Brain pericyte (primary cell): ENCODE measurements around the gene MEAK7.

Experiments
- DNase-seq: peaks from one replicate; pipeline ENCODE4 v3.0.0-alpha.2; 2012; ENCODE audit warnings: low read depth, low spot score

MEAK7 gene

GRCh38 chr16:84513123-84513522 is 8.7 kb upstream of the MEAK7 start:
- DNase-seq = no peak

DNA sequence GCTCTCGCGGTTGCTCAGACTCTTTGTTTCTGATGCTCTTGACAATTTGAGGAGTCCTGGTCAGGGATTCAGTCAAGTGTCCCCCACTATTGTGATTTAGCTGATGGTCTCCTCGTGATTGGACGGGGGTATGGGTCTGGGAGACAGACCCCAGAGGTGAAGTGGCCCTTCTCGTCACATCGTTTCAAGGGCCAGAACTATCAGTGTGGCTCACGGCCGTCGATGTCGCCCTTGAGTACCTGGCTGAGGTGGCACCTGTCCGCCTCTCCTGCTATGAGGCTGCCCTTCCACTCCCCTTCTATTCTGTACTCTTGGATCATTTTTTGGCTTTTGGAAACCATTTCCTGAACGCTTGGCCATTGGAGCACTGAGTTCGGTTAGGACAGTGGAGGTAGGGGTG is 7.4 kb upstream of the MEAK7 start:
- no peak for DNase-seq

DNA sequence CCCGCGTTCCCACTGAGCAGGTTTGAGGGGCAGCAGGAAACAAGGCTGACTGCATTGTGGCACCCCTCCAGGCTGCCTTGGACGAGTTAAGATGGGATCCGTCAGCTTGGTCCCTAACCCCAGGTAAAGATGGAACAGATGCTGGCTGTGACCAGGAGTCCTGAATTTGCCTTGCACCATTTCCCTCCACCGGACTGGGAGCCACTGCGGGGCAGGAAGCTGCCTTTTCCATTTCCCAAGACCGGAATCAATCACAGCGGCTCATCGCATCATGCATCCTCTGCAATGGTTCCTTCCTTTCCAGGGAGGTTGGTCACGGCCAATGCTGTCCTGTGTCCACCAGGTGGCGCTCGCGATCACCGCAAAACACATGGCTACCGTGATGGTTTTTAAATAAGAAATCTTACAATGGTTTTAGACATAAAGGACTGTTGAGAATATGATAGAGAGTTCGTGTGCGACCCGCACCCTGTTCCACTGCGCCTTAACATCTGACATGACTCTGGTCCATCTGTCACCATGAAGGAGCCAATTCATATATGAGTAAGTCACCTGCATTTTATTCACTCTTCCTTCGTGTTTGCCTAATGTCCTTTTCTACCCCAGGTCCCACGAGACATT is 6.8 kb upstream of the MEAK7 start:
- peak; percentile 83 for DNase-seq

DNA sequence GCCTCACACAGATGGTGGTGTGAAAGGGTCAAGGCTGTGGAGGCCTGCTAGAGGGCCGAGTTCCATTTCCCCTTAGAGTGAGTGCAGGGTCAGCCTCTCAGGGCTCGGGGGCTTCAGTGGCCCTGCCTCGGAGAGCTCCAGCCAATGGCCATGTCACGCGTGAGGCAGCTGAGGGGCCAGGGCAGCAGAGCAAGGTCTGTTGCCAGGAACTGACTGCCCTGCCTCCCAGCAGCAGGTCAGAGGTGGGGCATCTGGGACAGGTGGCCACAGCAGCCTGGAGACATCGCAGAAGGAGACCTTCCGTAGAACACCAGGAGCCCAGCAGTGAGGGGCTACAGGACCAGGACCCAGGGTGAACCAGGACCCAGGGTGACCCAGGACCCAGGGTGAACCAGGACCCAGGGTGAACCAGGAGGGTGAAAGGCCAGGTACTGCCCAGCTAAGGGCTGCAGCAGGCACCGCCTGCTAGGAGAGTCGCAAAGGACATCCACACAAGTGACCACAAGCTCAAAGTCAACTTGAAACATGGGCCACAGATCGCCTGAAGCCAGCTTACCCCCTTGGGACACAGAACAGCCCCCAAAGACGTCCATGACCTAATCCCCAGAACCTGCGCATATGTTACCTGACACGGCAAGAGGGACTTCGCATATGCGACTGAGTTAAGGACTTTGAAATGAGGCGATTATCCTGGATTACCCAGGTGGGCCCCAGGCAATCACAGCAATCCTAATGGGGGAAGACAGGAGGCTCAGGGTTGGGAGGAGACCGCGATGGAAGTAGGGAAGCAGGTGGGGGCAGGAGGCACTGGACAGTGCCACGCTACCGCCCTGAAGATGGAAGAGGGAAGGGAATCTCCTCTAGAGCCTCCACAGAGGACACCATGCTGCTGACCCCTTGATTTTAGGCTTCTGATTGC is 4.8 kb upstream of the MEAK7 start:
- DNase-seq = no peak

GRCh38 chr16:84508502-84508901 is 4.0 kb upstream of the MEAK7 start:
- DNase-seq = no peak

DNA sequence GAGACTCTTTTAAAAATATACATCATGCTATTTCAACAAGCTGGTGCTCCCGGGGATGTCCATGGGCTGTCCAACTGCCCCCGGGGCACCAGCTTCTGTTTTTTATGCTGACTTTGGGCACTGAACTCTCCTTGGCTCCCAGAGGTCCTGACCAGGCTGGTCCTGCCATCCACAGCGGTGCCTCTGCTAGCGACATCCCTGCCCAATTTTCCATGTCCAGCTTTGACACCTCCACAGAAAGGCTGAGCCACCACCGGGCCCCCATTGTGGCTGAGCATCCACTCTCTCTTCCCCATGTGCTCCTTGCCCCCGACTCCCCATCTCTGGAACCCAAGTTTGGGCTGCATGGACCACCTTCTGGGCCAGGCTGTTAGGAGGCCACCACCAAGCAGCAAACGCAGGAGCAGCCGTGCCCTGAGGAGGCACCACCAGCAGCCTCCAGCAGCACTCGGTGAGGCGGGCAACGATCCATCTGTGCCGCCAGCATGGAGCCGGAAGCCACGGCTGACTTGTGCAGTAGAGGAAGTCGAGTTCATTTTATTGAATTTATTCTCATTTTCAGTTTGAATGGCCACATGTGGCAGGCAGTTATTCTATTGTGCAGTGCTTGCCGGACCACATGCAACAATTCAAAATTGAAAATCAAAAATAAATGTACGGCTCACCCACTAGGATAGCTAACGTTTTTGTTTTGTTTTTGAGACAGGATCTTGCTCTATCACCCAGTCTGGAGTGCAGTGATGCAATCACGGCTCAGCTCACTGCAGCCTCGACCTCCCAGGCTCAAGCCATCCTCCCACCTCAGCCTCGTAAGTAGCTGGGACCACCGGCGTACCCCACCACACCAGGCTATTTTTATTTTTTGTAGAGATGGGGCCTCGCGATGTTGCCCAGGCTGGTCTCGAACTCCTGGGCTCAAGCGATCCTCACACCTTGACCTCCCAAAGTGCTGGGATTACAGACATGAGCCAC is 2.8 kb upstream of the MEAK7 start:
- no peak for DNase-seq

GRCh38 chr16:84505249-84506187 is 1.1 kb upstream of the MEAK7 start:
- DNase-seq = no peak

GRCh38 chr16:84503751-84504395 is 586 bp downstream of the MEAK7 start:
- no peak for DNase-seq

DNA sequence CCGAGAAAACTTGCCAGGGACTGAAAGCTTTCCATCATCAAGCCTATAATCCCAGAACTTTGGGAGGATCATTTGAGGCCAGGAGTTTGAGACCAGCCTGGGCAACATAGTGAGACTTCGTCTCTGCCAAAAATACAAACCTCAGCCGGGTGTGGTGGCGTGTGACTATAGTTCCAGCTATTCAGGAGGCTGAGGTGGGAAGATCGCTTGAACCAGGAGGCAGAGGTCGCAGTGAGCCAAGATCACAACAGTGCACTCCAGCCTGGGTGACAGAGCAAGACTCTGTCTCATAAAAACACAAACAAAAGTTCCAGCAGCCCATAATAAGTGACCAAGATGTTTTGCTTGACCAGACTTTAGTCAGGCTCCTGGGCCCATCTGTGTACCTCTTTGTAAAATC is 1.9 kb downstream of the MEAK7 start:
- DNase-seq = no peak

DNA sequence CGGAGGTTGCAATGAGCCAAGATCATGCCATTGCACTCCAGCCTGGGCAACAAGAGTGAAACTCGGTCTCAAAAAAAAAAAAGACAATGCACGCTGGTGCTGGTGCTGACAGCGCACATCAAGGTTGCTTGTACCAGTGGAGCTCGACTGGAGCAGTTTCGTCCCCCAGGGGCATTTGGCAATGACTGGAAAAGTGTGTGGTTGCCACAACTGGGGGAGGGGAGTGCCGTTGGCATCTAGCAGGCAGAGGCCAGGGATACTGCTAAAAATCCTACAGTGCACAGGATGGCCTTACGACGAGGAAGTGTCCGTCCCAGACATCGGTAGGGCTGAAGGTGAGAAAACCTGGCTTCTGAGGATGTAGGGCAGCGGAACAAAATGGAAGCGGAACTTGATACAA is 2.4 kb downstream of the MEAK7 start:
- DNase-seq = no peak

DNA sequence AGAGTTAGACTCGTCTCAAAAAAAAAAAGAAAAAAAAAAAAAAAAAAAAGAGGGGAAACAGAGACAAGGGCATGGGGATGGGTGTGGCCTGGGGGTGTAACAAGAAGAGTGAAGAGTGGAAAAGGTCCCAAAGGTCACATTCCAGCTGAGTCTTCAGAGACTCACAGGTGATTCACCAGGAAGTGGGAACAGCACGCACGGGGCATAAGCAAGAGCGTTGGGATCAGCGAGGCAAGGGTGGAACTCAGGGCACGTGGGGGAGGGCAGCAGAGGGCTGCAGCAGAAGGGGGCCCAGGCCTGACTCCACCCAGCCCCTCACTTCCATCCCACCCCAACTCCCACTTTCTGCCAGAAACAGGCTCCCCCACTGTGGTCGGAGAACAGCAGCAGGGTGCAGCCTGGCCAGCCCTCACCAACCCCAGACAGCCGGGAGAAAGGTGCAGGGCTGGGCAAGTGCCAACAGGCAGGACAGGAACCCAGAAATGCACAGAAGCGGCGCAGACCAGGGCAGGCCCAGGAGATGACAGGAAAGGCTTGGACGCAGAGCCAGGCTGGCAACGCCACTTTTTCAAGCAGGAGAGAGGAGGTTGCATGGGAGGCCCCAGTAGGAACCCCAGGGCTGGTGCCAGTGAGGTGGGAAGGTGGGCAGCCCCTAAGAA is 3.3 kb downstream of the MEAK7 start:
- no peak for DNase-seq

- DNase-seq = no peak
Measured at GRCh38 chr16:84500531-84500930, 3.9 kb downstream of the MEAK7 start.

GRCh38 chr16:84499638-84500037 is 4.8 kb downstream of the MEAK7 start:
- DNase-seq = no peak

DNA sequence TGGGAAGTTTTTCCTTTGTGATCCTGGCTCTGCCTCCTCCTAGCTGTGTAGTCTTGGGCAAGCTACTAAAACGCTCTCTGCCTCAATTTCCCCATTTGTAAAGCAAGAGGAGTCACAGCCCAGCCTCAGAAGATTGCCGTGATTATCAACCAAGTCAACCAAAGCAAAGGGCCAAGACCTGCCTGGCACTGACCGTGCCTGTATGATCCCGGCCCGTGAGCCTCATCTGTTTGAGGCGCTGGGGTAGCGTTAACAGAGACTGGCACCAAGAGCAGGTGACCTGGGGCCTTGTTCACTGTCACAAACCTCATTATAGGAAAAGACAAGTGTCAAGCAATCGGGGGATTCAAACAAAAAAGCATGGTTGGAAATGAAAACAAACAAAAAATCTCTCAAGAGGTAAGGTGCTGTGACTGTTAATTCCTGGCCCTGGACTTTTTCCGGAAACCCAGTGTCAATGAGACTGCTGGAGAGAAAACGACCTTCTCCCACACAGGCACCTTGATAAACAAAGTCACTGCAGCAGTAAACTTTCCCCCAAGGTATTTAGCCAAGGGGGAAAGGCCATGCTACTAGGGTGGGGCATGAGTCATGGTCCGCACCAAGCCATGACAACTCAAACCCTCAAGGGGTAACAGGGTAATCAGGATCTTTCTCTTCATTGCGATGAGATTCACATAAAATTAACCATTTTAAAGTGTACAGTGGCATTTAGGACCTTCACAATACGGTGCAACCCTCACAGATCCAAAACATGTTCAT is 5.4 kb downstream of the MEAK7 start:
- no peak for DNase-seq

GRCh38 chr16:84498223-84498610 is 6.2 kb downstream of the MEAK7 start:
- DNase-seq = no peak

GRCh38 chr16:84497418-84498222 is 6.8 kb downstream of the MEAK7 start:
- no peak for DNase-seq

- no peak for DNase-seq
Measured at GRCh38 chr16:84496991-84497390, 7.5 kb downstream of the MEAK7 start.

- no peak for DNase-seq
Measured at GRCh38 chr16:84495506-84495905, 9.0 kb downstream of the MEAK7 start.
